Cardiac muscle cell (in vitro differentiated cells and primary cell): Measurements from ENCODE around the gene IL4. TPM values are rescaled to one million over a fixed set of nuclear protein-coding genes. Genes with fewer than 3 reads are reported as not detected.

Experiments used
- DNase-seq, 2 donors: peaks; one replicate each; pipeline versions ENCODE4 v3.0.0 to v3.0.0-alpha.2; 2010 to 2017; ENCODE audit warnings: low read depth in 1 of 2, low spot score in 1 of 2
- H3K27ac ChIP-seq: fragments of 200-600 bp; sonication (generic); 2 replicates; pipeline ENCODE4 v1.5.1; 2016
- H3K27me3 ChIP-seq: fragments of 200-600 bp; sonication (generic); 2 replicates; pipeline ENCODE4 v1.6.0; 2016; ENCODE audit warnings: control low read depth
- H3K36me3 ChIP-seq: fragments of 200-600 bp; sonication (generic); 2 replicates; pipeline ENCODE4 v1.5.1; 2016; ENCODE audit warnings: control low read depth
- H3K4me1 ChIP-seq: fragments of 200-600 bp; sonication (generic); 2 replicates; pipeline ENCODE4 v1.8.1; 2017; ENCODE audit warnings: low read depth, mild to moderate bottlenecking, mixed run types
- H3K4me3 ChIP-seq: fragments of 200-600 bp; sonication (generic); 2 replicates; pipeline ENCODE4 v1.5.1; 2016; ENCODE audit warnings: mild to moderate bottlenecking
- H3K9me3 ChIP-seq: fragments of 200-600 bp; sonication (generic); 2 replicates; pipeline ENCODE4 v1.5.1; 2017; ENCODE audit warnings: low read depth, mild to moderate bottlenecking, control low read depth
- CTCF ChIP-seq: IDR thresholded peaks from 2 replicates; pipeline ENCODE4 v1.5.1; 2012; ENCODE audit warnings: low read depth, mild to moderate bottlenecking, low read length
- polyA plus RNA-seq: library from polyadenylated mRNA; unstranded; fragments of >200 nt; fragmentation: Nextera tagmentation; extraction: Ambion mirVana; gene quantifications from 2 replicates; pipeline ENCODE4 v1.2.1, GENCODE V29; 2016
- total RNA-seq: library from RNA; depleted of rRNA; stranded (reverse); fragments of >200 nt; gene quantifications from 2 replicates; pipeline ENCODE4 v1.2.3, GENCODE V29; 2016

IL4 gene
- total and polyA plus RNA-seq, 2 experiments from 2014 or later: not detected

GRCh38 chr5:132646583-132647266 lies 27.1 kb upstream of the IL4 start:
- no peak overlapping the region for H3K4me3 ChIP-seq
- no peak for DNase-seq
- H3K4me1 ChIP-seq: no peaks in the 10 kb centered on the region
- H3K27ac ChIP-seq: no peak overlapping the region
- no peak for TF ChIP-seq CTCF
- H3K9me3 ChIP-seq: no peaks in the 10 kb centered on the region
- no peaks in the 10 kb centered on the region for H3K27me3 ChIP-seq
- no peaks in the 10 kb centered on the region for H3K36me3 ChIP-seq

- Histone ChIP-seq H3K36me3 (no peaks in the 10 kb centered on the region), H3K9me3 (no peaks in the 10 kb centered on the region), H3K27ac (no peak overlapping the region), H3K4me3 (no peak overlapping the region), H3K4me1 (no peaks in the 10 kb centered on the region), H3K27me3 (no peaks in the 10 kb centered on the region)
- TF ChIP-seq CTCF: no peak
- DNase-seq: no peak
Measured at GRCh38 chr5:132647473-132647872, 26.3 kb upstream of the IL4 start.

- no peak for TF ChIP-seq CTCF
- Histone ChIP-seq H3K4me1 (no peaks in the 10 kb centered on the region), H3K36me3 (no peaks in the 10 kb centered on the region), H3K27me3 (peaks cover 1% of the 10 kb centered on the region), H3K4me3 (no peak overlapping the region), H3K27ac (no peak overlapping the region), H3K9me3 (no peaks in the 10 kb centered on the region)
- no peak for DNase-seq
Measured at GRCh38 chr5:132648355-132648754, 25.4 kb upstream of the IL4 start.

- no peak for DNase-seq
- Histone ChIP-seq H3K36me3 (no peaks in the 10 kb centered on the region), H3K27ac (no peak overlapping the region), H3K4me3 (no peak overlapping the region), H3K27me3 (peaks cover 37% of the 10 kb centered on the region), H3K4me1 (no peaks in the 10 kb centered on the region), H3K9me3 (no peaks in the 10 kb centered on the region)
- TF ChIP-seq CTCF: no peak
Measured at GRCh38 chr5:132651838-132652469, 21.8 kb upstream of the IL4 start.

GRCh38 chr5:132653716-132654115 lies 20.1 kb upstream of the IL4 start:
- H3K27me3 ChIP-seq: peaks cover 44% of the 10 kb centered on the region
- H3K4me1 ChIP-seq: no peaks in the 10 kb centered on the region
- H3K4me3 ChIP-seq: no peak overlapping the region
- H3K9me3 ChIP-seq: no peaks in the 10 kb centered on the region
- no peak for TF ChIP-seq CTCF
- no peak for DNase-seq
- H3K36me3 ChIP-seq: no peaks in the 10 kb centered on the region
- no peak overlapping the region for H3K27ac ChIP-seq
